Measurements from ENCODE around the gene MAN2A2. TPM values are rescaled to one million over a fixed set of nuclear protein-coding genes. Genes with fewer than 3 reads are reported as not detected.

The MAN2A2 gene
- total and polyA plus RNA-seq, 2 of the 8 experiments (the other 6 are each of a cell fraction or from before 2014, with no cell fraction given), result 23.1 to 29.7 TPM

DNA sequence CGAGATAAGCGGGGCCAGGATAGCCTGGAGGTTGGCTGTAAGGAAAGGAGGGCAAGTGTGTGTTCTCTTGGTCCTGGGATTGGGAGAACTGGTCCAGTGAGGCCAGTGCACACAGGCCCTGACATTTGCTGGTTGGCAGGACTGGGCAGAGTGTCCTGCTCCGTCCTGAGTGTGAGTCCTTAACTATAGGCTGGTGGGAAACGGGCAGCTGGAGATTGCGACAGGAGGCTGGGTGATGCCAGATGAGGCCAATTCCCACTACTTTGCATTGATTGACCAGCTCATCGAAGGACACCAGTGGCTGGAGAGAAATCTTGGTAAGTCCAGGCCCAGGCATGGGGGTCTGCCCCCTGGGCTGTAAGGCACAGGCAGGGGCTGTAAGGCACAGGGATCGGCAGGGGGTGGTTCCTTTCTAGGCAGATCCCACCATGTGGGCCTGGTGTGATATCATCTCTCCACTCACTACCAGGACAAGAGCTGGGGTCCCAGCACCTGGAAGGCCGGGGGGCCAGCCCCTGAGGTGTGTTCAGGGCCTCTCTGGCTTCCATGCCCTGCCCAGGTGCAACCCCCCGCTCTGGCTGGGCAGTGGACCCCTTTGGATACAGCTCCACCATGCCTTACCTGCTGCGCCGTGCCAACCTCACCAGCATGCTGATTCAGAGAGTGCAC lies 3.2 kb downstream of the MAN2A2 start:
- no peak overlapping the region for H3K4me3 ChIP-seq (ENCODE audit: extremely low read depth in 1 of 4, insufficient read depth in 2 of 4, low read depth in 3 of 4, low read length in 4 of 4)
- no peak overlapping the region for H4K8ac ChIP-seq (ENCODE audit: extremely low read depth, insufficient read depth, low read length)
- no peaks in the 10 kb centered on the region for H3K79me1 ChIP-seq (ENCODE audit: low read depth, low read length)
- no peak overlapping the region for H3K27ac ChIP-seq (ENCODE audit: low read depth, low read length)
- no peak overlapping the region for H2BK20ac ChIP-seq (ENCODE audit: low read length)
- H3K14ac ChIP-seq (ENCODE audit: insufficient read length), result no peak overlapping the region
- peaks cover 14% of the 10 kb centered on the region; the same call in 1 of the 2 replicates for H3K23me2 ChIP-seq (ENCODE audit: low read depth, low read length)
- no peak overlapping the region for H2BK15ac ChIP-seq (ENCODE audit: low read length)
- H3K4me1 ChIP-seq (replicated peaks in 1 of 4; ENCODE audit: control insufficient read depth in 3 of 4, insufficient read depth in 4 of 4, low read length in 3 of 4), result peaks cover 5 to 8% (median 7%) of the 10 kb centered on the region in 4 experiments; a peak in 6 of 7 replicates
- no peak for FAIRE-seq
- no peak overlapping the region for H3K4ac ChIP-seq (replicated peaks; ENCODE audit: insufficient read length, low read depth, low read length)
- H4K20me1 ChIP-seq (replicated peaks in 1 of 2; ENCODE audit: control insufficient read depth in 1 of 2, insufficient read depth in 2 of 2, low read length in 2 of 2), result peaks cover 0 to 6% of the 10 kb centered on the region in 2 experiments
- POLR2A ChIA-PET (ENCODE audit: partially characterized antibody), result interaction anchor here (0.8 to 1.1 kb wide), 2 partner anchors 12 to 17 kb away, joined by 3 to 4 read pairs; no protein-coding TSS in a partner anchor
- 96% methylated on average over 11 of the region's 11 CpGs; no CpG with 5 or more reads in 1 of the 2 experiments for WGBS, 2 experiments (ENCODE audit: extremely low coverage in 1 of 2, insufficient coverage in 1 of 2, insufficient read length in 1 of 2, insufficient replicate concordance in 2 of 2, low coverage in 1 of 2, low lambda C conversion rate in 2 of 2, missing lambda C conversion rate in 1 of 2)
- H3K27me3 ChIP-seq (replicated peaks in 1 of 4; ENCODE audit: control insufficient read depth in 3 of 4, extremely low read depth in 1 of 4, insufficient read depth in 3 of 4, low read length in 3 of 4), result peaks cover 0 to 16% (median 9%) of the 10 kb centered on the region in 4 experiments; a peak in 5 of 7 replicates
- H3K56ac ChIP-seq (replicated peaks; ENCODE audit: insufficient read length, low read depth, low read length), result no peak overlapping the region
- no peak overlapping the region for H3K4me2 ChIP-seq (ENCODE audit: insufficient read depth in 1 of 2, low read depth in 2 of 2, low read length in 2 of 2)
- H4K91ac ChIP-seq (replicated peaks; ENCODE audit: insufficient read length, low read length), result no peak overlapping the region
- DNase-seq (ENCODE audit: low read depth in 1 of 2, low spot score in 2 of 2), result no peak
- no peak overlapping the region for H2BK12ac ChIP-seq (ENCODE audit: low read depth, low read length)
- H2AK5ac ChIP-seq (ENCODE audit: low read depth, low read length), result no peak overlapping the region
- no peak overlapping the region for H4K5ac ChIP-seq (ENCODE audit: insufficient read length, low read depth, low read length)
- H3K23ac ChIP-seq (ENCODE audit: insufficient read length), result no peak overlapping the region
- H3K79me2 ChIP-seq (ENCODE audit: control insufficient read depth in 1 of 2, insufficient read depth in 2 of 2, low read length in 2 of 2), result no peaks in the 10 kb centered on the region
- CTCF ChIA-PET (ENCODE audit: partially characterized antibody), result interaction anchor here (0.6 to 13.3 kb wide), 10 partner anchors 8 to 468 kb away, joined by 3 to 187 read pairs (median 4); partner anchors contain the start of genes FES, HDDC3 and UNC45A
- no peak overlapping the region for H2AFZ ChIP-seq (ENCODE audit: low read length)
- no peaks in the 10 kb centered on the region for H3K9me3 ChIP-seq (ENCODE audit: insufficient read depth in 2 of 2, low read depth in 1 of 2, low read length in 1 of 2)
- H2BK5ac ChIP-seq (ENCODE audit: low read depth, low read length), result no peak overlapping the region
- TF ChIP-seq NANOG (IDR thresholded peaks at IDR 0.05; ENCODE audit: insufficient read depth, low read depth, low read length, poor library complexity, severe bottlenecking), result no peak
- TF ChIP-seq ASH2L (IDR thresholded peaks at IDR 0.05; ENCODE audit: low read length), result no peak
- no peak for TF ChIP-seq CHD2 (IDR thresholded peaks at IDR 0.05; ENCODE audit: low read length)
- no peak for TF ChIP-seq GTF2F1 (IDR thresholded peaks at IDR 0.05; ENCODE audit: borderline replicate concordance, low read depth, low read length)
- no peak for TF ChIP-seq RXRA (IDR thresholded peaks at IDR 0.05; ENCODE audit: insufficient read depth, low read depth, low read length)
- TF ChIP-seq TCF12 (IDR thresholded peaks at IDR 0.05; ENCODE audit: low read depth, low read length), result no peak
- no peak for TF ChIP-seq MAFK (IDR thresholded peaks at IDR 0.05; ENCODE audit: low read depth, low read length)
- TF ChIP-seq, protein P1, sequence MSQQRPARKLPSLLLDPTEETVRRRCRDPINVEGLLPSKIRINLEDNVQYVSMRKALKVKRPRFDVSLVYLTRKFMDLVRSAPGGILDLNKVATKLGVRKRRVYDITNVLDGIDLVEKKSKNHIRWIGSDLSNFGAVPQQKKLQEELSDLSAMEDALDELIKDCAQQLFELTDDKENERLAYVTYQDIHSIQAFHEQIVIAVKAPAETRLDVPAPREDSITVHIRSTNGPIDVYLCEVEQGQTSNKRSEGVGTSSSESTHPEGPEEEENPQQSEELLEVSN (IDR thresholded peaks at IDR 0.05), result no peak
- H2BK120ac ChIP-seq (replicated peaks; ENCODE audit: low read depth, low read length), result no peak overlapping the region
- no peak overlapping the region for H3K9ac ChIP-seq (replicated peaks in 1 of 4; ENCODE audit: extremely low read depth in 1 of 4, low read depth in 3 of 4, low read length in 3 of 4)
- no peak overlapping the region for H3K18ac ChIP-seq (ENCODE audit: extremely low read depth, low read length)
- no peaks in the 10 kb centered on the region; a peak in 3 of 8 replicates for H3K36me3 ChIP-seq (ENCODE audit: control insufficient read depth in 2 of 4, insufficient read depth in 4 of 4, low read length in 3 of 4)
